IMR-90 (cell line): ENCODE measurements around the gene ANKRD53. TPM values are rescaled to one million over a fixed set of nuclear protein-coding genes. Genes with fewer than 3 reads are reported as not detected.

Experiments
- ATAC-seq: fragments of 200-7000 bp; cut with Tn5 transposase; 2 replicates; pipeline ENCODE4 v1.9.1; 2020; ENCODE audit warnings: low read depth, mild to moderate bottlenecking, moderate library complexity
- BruUV-seq: library from RNA; stranded (reverse); fragments of 400-500 nt; replicated peaks from 2 replicates; lab custom pipeline; 2021; lab: Mats Ljungman, UMichigan
- CTCF ChIA-PET: fragments of 300-600 bp; formaldehyde crosslinking; extraction: SDS; loops from one replicate; lab custom pipeline; 2021; ENCODE audit warnings: antibody characterized with exemption; lab: Yijun Ruan, JAX
- POLR2A ChIA-PET: fragments of 300-600 bp; sonication (Branson Sonifier 250); formaldehyde crosslinking; loops from one replicate; lab custom pipeline; 2022; ENCODE audit warnings: antibody characterized with exemption; ENCODE audit not compliant: unreplicated experiment; lab: Charles Lee
- DNase-seq: peaks from one replicate; pipeline ENCODE4 v3.0.0; 2013
- H2AFZ ChIP-seq: replicated peaks from 2 replicates; pipeline ENCODE3; 2013; ENCODE audit warnings: low read length, mild to moderate bottlenecking; ENCODE audit not compliant: poor library complexity
- H2AK5ac ChIP-seq: 2 replicates; pipeline ENCODE4 v1.6.1; 2013; ENCODE audit warnings: low read depth, low read length, inconsistent platforms
- H2AK9ac ChIP-seq: replicated peaks from 2 replicates; pipeline ENCODE3; 2013; ENCODE audit warnings: mild to moderate bottlenecking, low read depth, low read length, moderate library complexity; ENCODE audit not compliant: poor library complexity
- H2BK120ac ChIP-seq: 2 replicates; pipeline ENCODE4 v1.6.1; 2013; ENCODE audit warnings: low read depth, low read length, inconsistent platforms
- H2BK15ac ChIP-seq: 3 replicates; pipeline ENCODE4 v1.6.1; 2013; ENCODE audit warnings: low read depth, low read length, inconsistent platforms
- H2BK20ac ChIP-seq: 2 replicates; pipeline ENCODE4 v1.6.1; 2013; ENCODE audit warnings: low read depth, mild to moderate bottlenecking, inconsistent platforms, low read length, moderate library complexity
- H2BK5ac ChIP-seq: 2 replicates; pipeline ENCODE4 v1.6.1; 2013; ENCODE audit warnings: mild to moderate bottlenecking, low read depth, low read length, inconsistent platforms; ENCODE audit not compliant: poor library complexity, severe bottlenecking
- H3K14ac ChIP-seq: replicated peaks from 2 replicates; pipeline ENCODE4 v1.6.1; 2013; ENCODE audit warnings: low read depth, low read length, inconsistent platforms
- H3K18ac ChIP-seq: 2 replicates; pipeline ENCODE4 v1.6.1; 2013; ENCODE audit warnings: low read depth, low read length, control low read depth
- H3K23ac ChIP-seq: 2 replicates; pipeline ENCODE4 v1.6.1; 2013; ENCODE audit warnings: low read depth, low read length, inconsistent platforms
- H3K27ac ChIP-seq: 2 replicates; pipeline ENCODE4 v1.5.1; 2013; ENCODE audit warnings: mild to moderate bottlenecking, control low read depth, low read length; ENCODE audit not compliant: insufficient read depth
- H3K27me3 ChIP-seq: 2 replicates; pipeline ENCODE4 v1.6.1; 2013; ENCODE audit warnings: low read length; ENCODE audit not compliant: control insufficient read depth, insufficient read depth
- H3K36me3 ChIP-seq: 2 replicates; pipeline ENCODE4 v1.6.1; 2013; ENCODE audit warnings: low read length, mixed read lengths; ENCODE audit not compliant: control insufficient read depth, insufficient read depth
- H3K4ac ChIP-seq: 2 replicates; pipeline ENCODE4 v1.6.1; 2013; ENCODE audit warnings: low read depth, low read length, inconsistent platforms
- H3K4me1 ChIP-seq: 2 replicates; pipeline ENCODE4 v1.6.1; 2013; ENCODE audit warnings: low read length, mixed read lengths; ENCODE audit not compliant: control insufficient read depth, insufficient read depth
- H3K4me2 ChIP-seq: 2 replicates; pipeline ENCODE4 v1.6.1; 2013; ENCODE audit warnings: low read depth, mild to moderate bottlenecking, control low read depth, low read length, moderate library complexity
- H3K4me3 ChIP-seq: 2 replicates; pipeline ENCODE4 v1.5.1; 2013; ENCODE audit warnings: low read depth, mild to moderate bottlenecking, control low read depth, low read length, moderate library complexity; ENCODE audit not compliant: insufficient read depth
- H3K56ac ChIP-seq: 2 replicates; pipeline ENCODE4 v1.6.1; 2013; ENCODE audit warnings: low read length, inconsistent platforms; ENCODE audit not compliant: insufficient read depth; ENCODE audit errors: extremely low read depth
- H3K79me1 ChIP-seq, 2 experiments: 2 replicates each; pipeline ENCODE4 v1.6.1; 2013; ENCODE audit warnings: low read length in 2 of 2, inconsistent platforms in 1 of 2, low read depth in 1 of 2
- H3K9ac ChIP-seq: 2 replicates; pipeline ENCODE4 v1.6.1; 2013; ENCODE audit warnings: low read depth, low read length, control low read depth
- H3K9me1 ChIP-seq: 2 replicates; pipeline ENCODE4 v1.6.1; 2013; ENCODE audit warnings: low read length, inconsistent platforms; ENCODE audit not compliant: insufficient read depth
- H3K9me3 ChIP-seq: 2 replicates; pipeline ENCODE4 v1.6.1; 2013; ENCODE audit warnings: low read length; ENCODE audit not compliant: control insufficient read depth, insufficient read depth
- H4K20me1 ChIP-seq: 2 replicates; pipeline ENCODE4 v1.6.1; 2013; ENCODE audit warnings: low read length, inconsistent platforms; ENCODE audit not compliant: insufficient read depth
- H4K5ac ChIP-seq: 2 replicates; pipeline ENCODE4 v1.6.1; 2013; ENCODE audit warnings: mild to moderate bottlenecking, low read depth, low read length, control low read depth
- H4K8ac ChIP-seq, 2 experiments: 2 replicates each; pipeline ENCODE4 v1.6.1; 2013; ENCODE audit warnings: low read depth in 2 of 2, low read length in 2 of 2, control low read depth in 1 of 2, inconsistent platforms in 1 of 2
- H4K91ac ChIP-seq: 2 replicates; pipeline ENCODE4 v1.6.1; 2013; ENCODE audit warnings: low read depth, low read length, inconsistent platforms; ENCODE audit not compliant: insufficient read depth
- NFE2L2 ChIP-seq: fragments of 150-350 bp; IDR thresholded peaks from 2 replicates; pipeline ENCODE4 v1.6.1; 2016; ENCODE audit warnings: low read depth, mild to moderate bottlenecking, low read length
- WGBS, 2 experiments: methylation state at CpG; one replicate each; pipeline versions ENCODE4 v1.1.5 to v1.1.7; 2013; ENCODE audit warnings: missing lambda C conversion rate in 2 of 2; ENCODE audit not compliant: insufficient read length in 1 of 2; ENCODE audit errors: extremely low coverage in 2 of 2; 5-methylcytosine and 5-hydroxymethylcytosine counted together
- dilution Hi-C: fragments of 300-500 bp; cut with HindIII; formaldehyde crosslinking; loops from one replicate; pipeline ENCODE4 v1.14.3; 2018; ENCODE audit warnings: low sequenced_read_pairs; ENCODE audit not compliant: unreplicated experiment
- in situ Hi-C: fragments of 300-500 bp; cut with MboI; formaldehyde crosslinking; loops from 3 replicates; pipeline ENCODE4 v1.14.3; 2019; ENCODE audit warnings: low sequenced_read_pairs, inconsistent platforms, mixed read lengths
- intact Hi-C: fragments of 100-400 bp; cut with micrococcal nuclease; formaldehyde crosslinking; loops from 2 replicates; pipeline ENCODE4 v1.10.0; 2022
- polyA plus RNA-seq, 3 experiments: library from polyadenylated mRNA; depleted of rRNA; stranded (reverse); fragments of >200 nt; gene quantifications; 2 replicates each; pipeline ENCODE4 v1.2.3, GENCODE V29; 2012; ENCODE audit warnings: low replicate concordance in 1 of 3
- total RNA-seq: library from RNA; depleted of rRNA; stranded (reverse); fragments of >200 nt; gene quantifications from 2 replicates; pipeline ENCODE4 v1.2.3, GENCODE V29; 2012

The ANKRD53 gene
- total and polyA plus RNA-seq, 2 of the 4 experiments (the other 2 are of a cell fraction): 0.54 to 1.0 TPM

GRCh38 chr2:70991742-70992141, 13.3 kb downstream of the ANKRD53 start:
- H3K56ac ChIP-seq: no peak overlapping the region
- peaks cover 39% of the 10 kb centered on the region for H3K36me3 ChIP-seq
- no TSS peak for BruUV-seq
- no peak overlapping the region for H3K4ac ChIP-seq
- ChIA-PET CTCF (no interaction called here), POLR2A (interaction anchor here (0.6 kb wide), 1 partner anchor 19 kb away, joined by 3 read pairs; no protein-coding TSS in a partner anchor)
- H3K4me2 ChIP-seq: no peak overlapping the region
- H2BK5ac ChIP-seq: no peak overlapping the region
- DNase-seq (no peak), ATAC-seq (no peak)
- intact Hi-C loops (no loop called here), in situ Hi-C loops (no loop called here), dilution Hi-C loops (no loop called here)
- no peak overlapping the region for H4K5ac ChIP-seq
- no peak overlapping the region for H3K4me3 ChIP-seq
- H2AFZ ChIP-seq: no peak overlapping the region
- TF ChIP-seq NFE2L2: no peak
- H3K9me1 ChIP-seq: peaks cover 10% of the 10 kb centered on the region; the same call in 1 of the 2 replicates
- no peaks in the 10 kb centered on the region for H3K27me3 ChIP-seq
- no peak overlapping the region for H3K9ac ChIP-seq
- peaks cover 11% of the 10 kb centered on the region for H3K4me1 ChIP-seq
- H3K9me3 ChIP-seq: no peaks in the 10 kb centered on the region
- no peak overlapping the region for H2AK5ac ChIP-seq
- H3K27ac ChIP-seq: no peak overlapping the region
- no peak overlapping the region for H2BK15ac ChIP-seq
- H4K20me1 ChIP-seq: peaks cover 21% of the 10 kb centered on the region
- no peak overlapping the region for H4K91ac ChIP-seq
- H3K18ac ChIP-seq: no peak overlapping the region
- no peak overlapping the region for H2BK120ac ChIP-seq
- H3K23ac ChIP-seq: no peak overlapping the region
- H3K79me1 ChIP-seq: peaks cover 18 to 32% of the 10 kb centered on the region in 2 experiments
- H2AK9ac ChIP-seq: no peak overlapping the region
- no peak overlapping the region for H2BK20ac ChIP-seq
- H3K14ac ChIP-seq: no peak overlapping the region
- 100% methylated on average over 5 of the region's 9 CpGs; no CpG with 5 or more reads in 1 of the 2 experiments for WGBS, 2 experiments
- H4K8ac ChIP-seq: no peak overlapping the region
